Adrenal gland (tissue), 5 donors: ENCODE results near the gene IGSF3.
"Not testable (repeated sequence)": the region's sequence is repeated elsewhere in the genome, so short reads cannot be mapped to it uniquely, and the experiment has no call there.

Source experiments
- CTCF ChIP-seq, 6 experiments: fragments of 450-650 bp in 4 of 6; fragments of 200-600 bp in 2 of 6; sonication (generic) in 1 of 6; IDR thresholded peaks; 1 replicate in 5 of 6; 2 replicates in 1 of 6; pipeline versions ENCODE4 v1.5.1 to v1.8.0; 2016 to 2021; ENCODE audit warnings: antibody characterized with exemption in 6 of 6, mild to moderate bottlenecking in 2 of 6, moderate library complexity in 1 of 6
- POLR2A ChIP-seq, 2 donors: fragments of 450-650 bp; IDR thresholded peaks; one replicate each; pipeline ENCODE4 v1.6.1; 2017; ENCODE audit warnings: antibody characterized with exemption in 2 of 2, mild to moderate bottlenecking in 2 of 2, moderate library complexity in 1 of 2
- donor health status: DM: no; HTN: no; CAD: no.

DNA sequence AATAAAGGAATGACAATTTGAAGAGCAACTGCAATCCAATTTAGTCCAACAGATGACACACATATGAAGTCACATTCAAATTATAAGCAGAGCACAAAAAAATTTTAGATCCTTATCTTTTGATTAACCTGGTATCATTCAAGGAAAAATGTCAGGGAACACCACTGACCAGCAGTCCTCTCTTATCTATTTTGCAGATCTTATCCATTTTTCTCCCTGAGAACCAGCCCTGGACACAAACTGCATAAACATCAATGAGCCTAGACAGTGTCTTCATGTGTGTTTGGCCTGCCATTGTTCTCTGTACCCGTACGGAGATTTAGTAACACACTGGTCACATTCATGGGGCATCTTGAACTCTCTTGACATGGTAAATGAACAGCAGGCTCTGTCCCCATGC is 14.9 kb downstream of the IGSF3 start:
- TF ChIP-seq CTCF, POLR2A (IDR thresholded peaks at IDR 0.05): not testable (repeated sequence)
